NK-92 (cell line): ENCODE measurements around the gene KCNG1.

Experiments
- DNase-seq: peaks from one replicate; lab custom pipeline; 2025; ENCODE audit not compliant: unreplicated experiment; lab: John Stamatoyannopoulos, UW

Gene KCNG1

DNA sequence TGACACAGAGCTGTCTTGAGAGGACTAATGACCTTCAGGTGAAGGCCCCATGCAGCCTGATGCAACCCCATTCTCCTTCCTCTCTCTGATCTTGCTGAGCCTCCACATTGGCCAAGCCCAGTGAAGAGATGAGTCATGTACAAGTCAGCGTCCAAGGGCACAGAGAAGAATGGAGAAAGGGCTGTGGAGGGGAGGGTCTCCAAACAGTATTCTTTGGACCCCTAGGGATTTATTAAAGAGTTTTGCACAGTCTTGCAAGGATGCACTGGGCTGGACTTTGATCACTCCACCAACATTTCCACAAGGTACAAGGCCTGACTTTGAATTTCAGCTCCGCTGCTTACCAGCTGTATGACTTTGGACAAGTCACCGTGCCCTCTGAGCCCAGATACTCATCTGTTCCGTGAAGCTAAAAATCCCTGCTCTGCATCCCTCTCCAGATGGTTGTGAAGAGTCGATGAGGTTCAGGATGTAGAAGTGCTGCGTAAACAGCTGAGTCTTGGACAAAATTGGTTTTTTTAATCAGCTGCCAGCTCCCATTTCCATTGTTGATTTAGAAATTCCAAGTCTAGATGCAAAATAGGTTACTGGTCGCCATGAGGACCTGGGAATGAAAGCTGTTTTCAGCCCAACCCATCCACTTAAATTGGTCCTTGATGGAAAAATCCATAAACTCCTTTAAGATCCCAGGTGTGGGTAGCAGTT lies 14.1 kb upstream of the KCNG1 start:
- DNase-seq, result no peak

DNA sequence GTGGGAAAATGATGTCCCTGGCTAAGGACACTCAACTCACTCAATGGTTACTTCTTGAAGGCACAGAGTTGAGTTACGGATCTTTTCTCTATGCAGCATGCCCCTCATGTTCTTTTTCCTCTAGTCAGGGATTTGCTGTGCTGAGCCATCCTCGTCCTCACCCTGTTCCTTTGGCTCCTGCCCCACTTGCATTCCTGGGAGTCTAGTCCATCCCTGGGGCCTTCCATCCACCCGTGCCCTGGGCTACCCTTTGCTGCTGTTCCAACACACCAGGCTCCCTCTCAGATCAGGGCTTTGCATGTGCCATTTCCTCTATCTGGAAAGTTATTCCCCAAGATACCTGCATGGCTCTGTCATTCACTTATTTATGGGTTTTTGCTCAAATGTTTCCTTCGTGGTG lies 13.3 kb upstream of the KCNG1 start:
- no peak for DNase-seq

DNA sequence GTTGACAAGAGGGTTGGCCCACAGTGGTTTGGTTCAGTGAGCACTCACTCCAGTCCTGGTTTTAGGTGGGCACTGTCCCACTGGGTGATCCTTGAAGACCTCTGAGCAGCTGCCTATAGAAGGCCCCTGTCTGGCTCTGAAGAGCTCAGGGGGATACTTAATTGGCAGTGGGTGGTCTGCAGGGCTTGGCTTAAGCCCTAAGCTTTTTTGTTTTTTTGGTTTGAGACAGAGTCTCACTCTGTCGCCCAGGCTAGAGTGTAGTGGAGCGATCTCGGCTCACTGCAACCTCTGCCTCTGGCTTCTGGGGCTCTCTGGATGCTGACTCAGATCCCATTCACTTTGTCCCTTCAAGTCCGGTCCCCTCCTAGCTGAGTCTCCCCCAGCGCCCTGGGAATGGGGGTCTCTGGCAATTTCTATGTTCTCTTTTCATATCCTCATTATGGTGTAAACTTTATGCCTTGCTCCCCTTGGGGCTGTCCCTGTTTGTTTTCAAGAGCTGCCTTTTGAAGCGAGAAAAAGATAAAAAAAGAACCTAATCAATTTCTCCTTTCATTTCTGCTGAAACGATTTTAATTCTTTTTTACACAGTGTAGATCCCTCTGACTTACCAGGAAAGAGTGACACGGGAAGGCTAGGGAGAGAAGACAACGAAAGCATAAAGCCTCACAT lies 12.2 kb upstream of the KCNG1 start:
- DNase-seq, result no peak

DNA sequence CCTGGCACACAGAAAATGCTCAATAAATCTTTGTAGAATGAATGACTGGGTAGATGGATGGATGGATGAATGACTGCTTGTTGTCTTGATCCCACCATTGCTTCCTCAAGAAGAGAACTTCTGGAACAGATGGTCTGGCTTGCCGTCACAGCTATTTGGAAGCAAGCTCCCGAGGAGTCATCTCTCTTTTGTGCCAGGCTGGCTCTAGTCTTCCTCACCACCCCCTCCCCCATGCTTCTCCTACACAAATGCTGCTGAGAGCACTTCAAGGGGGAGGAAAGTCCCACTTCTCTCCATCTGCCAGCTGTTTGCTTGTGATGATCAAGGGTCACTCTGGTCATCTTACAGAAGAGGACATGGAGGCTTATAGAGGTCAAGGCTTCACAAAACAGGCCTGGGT lies 11.6 kb upstream of the KCNG1 start:
- no peak for DNase-seq

DNA sequence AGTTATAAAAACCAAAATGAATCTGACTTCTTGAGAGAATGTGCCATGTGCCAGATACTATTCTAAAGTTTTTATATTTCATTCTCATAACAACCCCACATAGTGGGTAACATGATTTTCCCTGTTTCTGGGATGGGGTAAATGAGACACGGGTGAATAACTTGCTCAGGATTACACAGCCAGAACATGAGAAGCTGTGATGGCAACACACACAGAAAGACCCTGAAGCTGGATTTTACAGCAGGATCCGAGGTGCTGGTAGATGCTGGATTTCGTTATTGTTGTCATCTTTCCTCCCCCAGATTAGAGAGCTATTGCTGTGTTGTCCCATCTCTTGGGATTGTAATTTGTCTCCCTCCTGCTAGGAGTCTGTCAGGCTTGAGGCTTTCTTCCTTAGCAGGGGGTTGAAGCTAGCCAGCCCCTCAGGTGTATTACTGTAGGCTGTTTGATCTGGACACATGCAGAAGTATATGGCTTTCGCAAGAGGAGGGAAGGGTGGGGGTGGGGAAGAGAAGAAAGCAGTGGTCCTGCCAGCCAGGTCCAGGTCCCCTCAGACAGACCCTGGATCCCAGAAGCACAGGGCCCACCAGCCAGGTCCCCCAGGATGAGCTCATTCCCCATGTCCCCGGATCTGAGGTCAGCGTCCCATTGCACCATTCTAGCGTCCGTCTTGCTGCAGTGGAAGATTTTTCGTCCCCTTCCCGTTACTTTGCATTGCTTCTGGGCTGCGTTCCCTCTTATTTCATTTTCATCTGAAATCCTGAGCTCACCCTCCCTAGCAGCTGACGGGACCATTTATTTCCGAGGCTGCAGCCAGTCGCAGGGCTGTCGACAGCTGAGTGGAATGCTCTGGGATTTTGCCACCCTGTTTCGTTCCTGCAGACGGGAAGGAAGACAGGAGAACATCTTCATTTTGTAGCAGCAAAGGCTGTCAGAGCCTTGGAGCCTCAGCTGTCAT lies 7.3 kb upstream of the KCNG1 start:
- no peak for DNase-seq

DNA sequence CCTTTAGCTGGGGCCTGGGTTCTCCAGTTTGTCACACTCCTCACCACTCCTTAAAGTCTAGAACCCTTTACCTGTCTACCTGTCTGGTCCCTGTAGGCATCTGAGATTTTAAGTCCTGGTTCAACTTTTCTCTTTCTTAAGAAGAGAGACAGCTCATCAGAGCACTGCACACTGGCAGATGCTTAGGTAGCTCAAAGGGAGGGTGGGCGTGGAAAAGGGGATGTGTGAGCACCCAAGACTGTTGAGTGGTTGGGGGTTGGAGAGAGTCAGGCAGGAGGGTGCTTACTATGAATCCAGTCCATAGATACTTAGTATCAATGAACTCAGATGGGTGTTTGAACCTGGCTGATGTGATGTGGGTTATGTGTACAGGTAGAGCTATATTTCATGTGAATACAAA lies 6.6 kb upstream of the KCNG1 start:
- no peak for DNase-seq

DNA sequence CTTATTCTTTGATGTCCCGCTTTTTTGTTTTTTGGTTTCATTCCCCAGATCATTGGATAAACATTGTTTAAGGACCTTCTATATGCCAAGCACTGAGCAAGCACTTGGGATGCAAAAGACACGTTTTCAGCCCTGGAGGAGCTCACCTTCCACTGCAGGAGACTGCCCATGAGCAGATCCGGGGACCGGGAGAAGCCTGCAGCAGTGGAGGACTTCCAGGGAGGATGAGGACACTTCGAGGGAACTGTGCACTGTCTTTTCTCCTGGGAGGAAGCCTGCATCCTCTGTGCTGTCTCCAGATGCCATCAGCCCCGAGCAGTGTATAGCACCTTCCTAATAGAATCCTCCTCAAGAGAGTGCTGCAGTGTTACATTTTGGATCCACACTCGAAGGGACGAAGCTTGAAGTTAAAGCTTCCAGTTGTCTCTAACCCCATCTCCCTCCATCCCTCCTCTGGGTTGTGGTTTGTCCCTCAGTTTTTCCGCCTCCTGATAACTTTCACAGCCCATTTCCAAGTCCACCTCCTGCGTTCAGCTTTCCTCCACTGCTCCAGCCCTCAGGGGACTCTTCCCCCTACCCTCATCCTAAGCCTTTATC lies 5.8 kb upstream of the KCNG1 start:
- no peak for DNase-seq

DNA sequence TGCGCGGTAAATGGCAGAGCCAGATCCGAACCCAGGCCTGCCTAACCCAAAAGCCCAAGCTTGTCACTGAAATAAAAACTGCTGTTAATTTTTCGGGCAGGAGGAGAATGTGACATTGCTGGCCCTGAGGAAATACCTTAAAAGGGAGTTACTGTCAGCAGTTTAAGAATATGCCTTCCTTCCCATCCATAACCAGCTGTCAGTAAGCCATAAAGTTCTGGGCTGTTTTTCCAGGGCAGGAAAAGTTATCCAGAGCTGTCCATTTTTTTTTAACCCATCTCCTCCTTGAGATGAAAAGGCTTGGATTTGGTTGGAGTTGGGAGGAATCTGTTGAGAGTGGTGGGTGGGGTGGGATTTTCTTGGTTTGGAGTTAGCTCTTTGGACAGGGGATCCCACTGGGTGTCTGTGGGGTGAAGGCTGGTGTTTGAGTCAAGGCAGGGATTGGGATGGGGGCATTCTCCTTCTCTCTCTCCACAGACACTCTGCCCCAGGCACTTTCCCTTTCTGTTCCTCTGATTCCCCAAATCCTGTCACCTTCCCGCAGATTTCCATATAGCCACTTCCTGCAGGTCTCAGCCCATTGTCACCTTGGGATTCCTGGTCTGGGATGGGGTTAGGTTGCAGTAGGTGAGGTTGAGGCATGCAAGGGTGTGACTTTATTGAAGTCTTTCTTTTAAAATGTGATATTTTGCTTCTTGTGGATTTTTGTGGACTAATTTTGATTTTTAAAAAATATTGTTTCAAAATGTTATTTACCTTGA lies 4.3 kb upstream of the KCNG1 start:
- DNase-seq, result no peak

DNA sequence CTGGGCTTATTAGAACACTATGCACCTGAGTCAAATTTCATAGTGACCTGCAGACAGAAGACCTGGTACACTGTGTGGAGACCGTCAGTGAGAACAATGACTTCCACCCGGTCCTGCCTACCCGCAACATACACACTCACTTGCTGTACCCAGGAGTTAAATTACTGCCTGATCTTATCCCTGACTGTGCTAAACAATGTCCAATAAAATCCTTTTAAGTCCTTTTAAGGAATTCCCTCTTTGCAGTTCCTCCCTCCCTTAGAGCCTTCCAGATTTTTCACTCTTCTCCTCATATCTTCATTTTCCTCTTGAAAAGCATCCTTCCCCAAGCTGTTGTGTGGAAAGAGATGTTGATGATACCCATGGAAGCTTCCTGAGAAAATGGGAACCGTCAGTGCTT lies 3.4 kb upstream of the KCNG1 start:
- no peak for DNase-seq

DNA sequence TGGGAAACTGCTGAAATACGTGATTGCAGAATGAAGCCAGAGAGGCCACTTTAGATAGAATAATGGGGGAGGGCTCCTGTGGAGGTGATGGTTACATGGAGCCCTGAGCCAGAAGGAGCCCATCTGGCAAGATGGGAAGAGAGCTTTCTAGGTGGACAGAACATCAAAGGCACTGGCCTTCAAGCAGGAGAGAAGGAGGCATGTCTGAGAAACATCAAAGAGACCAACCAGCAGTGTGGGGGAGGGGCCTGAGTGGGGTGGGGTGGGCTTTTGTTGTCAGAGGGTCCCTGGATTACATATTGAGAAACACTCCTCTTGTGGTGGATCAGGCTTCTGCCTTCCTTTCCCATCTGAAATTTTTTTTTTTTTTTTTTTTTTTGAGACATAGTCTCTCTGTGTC lies 1.9 kb upstream of the KCNG1 start:
- DNase-seq, result no peak

DNA sequence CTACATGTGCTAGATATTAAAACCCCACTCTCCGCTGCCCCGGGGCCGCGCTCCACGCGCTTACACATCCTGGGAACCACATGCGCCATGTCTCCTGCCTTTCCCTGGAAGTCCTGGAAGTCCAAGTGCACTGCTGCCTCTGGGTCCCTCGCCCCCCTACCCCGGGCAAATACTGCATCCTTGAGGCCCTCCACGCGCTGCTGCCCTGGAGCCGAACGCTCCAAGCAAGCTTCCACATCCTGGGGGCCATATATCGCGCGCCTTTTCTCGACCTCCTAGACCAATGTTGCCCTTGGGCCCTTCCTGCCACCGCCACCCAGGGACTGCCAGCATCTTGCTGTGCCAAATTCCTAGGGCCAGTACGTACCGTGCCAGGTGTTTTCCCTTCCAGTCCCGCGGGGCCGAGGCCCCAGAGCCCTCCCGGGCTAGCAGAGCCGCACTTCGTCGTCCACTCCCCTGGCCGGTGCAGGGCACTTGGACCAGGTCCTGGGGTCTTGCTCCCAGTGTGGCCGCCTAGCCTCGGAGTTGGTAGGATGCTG lies 779 bp upstream of the KCNG1 start:
- DNase-seq, result no peak

DNA sequence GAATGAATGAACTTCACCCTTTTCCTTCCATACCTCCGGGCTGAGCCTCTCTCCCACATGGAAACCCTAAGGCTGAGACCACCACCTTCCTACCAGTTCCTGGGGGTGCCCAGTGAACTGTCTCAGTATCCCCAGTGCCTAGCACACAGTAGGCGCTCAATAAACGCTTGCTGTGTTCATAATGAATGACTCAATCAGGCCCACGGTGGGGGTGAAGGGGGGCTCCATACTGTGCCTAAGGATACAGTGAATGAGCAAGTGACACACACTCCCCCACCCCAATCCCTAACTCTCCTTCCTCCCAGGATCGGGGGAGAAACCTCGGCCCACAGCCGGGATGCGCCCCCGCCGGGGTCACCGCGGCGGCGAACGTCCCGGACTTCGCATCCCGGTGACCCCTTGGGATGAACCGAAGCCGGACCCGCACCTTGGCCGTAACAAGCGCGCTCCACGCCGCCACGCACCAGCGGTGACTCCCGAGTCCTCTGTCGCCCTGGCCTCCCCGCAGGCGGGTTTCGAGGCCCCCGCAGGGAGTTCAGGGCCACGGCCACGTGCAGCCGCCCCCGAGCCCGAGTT lies 592 bp downstream of the KCNG1 start:
- no peak for DNase-seq

DNA sequence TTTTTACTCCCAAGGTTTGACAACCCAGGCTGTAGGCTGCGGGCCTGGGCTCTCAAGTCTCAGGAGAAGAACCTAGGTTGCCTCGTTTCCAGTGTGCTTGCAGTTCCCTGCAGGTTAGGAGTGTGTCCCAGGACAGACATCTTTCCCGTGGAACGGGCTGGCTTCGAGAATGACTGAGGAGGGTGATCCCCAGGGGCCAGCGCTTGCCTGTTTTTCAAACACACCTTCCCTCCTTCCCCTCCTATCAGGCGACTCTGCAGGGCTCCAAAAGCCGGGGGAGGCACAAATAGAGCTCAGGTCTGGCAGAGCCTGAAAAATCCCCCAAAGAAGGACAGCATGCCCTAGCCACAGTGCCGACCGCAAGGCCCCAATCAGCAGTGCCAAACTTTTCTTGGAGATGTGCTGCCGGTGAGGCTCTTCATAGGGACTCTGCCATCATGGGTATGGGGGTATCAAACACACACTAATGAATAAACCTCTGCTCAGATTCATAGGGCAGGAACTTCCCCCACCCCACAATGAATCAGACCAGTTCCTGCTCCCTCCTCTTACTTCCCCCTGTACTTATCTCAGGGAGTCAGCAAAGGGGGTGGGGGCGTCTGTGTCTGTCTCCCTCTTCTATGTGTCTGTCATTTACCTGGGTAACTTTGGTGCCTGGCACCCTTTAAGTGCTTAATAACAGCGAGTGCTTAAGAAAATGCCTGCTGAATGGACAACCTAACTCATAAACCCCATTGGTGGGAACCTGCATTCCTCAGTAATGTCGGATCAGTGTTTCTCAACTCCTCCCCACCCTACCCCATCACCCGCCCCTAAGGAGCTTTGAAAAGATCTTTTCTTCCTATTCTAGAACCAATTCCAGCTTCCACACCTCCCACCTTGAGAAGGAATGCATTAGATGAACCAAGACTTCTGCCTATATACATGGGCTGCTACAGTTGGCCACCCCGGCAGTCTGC lies 1.6 kb downstream of the KCNG1 start:
- no peak for DNase-seq

DNA sequence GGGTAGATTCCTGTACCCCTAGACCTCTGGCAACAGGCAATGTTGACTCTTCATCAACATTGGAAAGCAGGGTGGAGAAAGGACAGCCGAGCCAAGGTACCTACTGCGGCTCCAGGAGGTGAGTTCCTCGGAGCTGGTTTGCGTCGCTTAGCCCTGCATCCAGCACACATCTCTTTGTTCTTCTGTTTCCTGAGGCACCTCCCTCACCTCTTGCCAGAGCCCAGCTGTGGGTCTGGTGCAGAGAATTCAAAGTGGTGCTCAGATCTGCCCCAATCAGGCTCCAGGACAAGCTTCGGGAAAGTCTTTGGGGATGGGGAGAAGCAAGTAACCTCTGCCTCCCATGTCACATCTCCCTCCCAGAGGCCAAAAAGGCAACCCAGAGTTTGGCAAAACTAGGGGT lies 2.2 kb downstream of the KCNG1 start:
- no peak for DNase-seq

DNA sequence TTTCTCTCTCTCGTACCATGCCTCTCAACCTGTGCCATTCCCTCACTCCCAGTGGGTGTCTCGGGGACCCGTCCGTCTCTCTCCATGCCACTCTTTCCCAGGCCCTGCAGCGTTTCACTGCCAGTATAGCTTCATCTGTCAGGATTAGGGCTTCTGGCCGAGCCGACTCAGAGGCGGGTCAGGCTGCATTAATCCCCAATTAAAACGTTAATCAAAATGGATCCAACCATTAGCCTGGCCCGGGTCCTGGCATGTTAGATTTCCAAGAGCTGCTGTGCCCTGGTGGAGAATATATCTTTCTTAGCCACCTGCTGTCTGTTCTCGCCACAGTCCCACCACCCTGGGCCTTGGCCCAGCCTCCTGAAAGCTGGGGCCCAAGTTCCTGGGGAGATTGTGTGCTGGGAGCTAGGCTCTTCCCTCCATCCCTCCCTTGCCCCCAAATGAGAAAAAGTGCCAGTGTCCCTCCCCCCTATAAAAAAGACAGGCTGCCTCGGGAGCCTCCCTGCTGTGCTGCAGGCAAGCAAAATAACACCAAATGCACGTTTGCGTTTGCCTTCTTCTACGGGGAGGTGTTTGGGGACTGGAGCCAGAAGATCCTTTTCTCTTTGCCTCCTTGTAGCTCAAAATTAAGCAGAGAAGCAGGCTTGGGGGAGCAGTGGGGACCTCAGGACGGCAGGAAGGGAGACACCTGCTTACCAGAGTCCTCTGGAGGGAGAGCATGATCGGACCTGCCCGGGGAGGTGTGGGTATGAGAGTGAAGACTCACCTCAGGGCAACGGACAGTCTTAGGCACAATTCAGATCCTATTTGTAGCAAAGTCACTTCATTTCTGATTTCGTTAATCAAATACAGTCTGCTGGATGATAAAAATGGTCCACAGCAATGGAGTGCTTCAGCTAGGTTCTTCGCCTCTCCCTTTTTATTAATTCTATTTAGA lies 3.0 kb downstream of the KCNG1 start:
- DNase-seq, result no peak

DNA sequence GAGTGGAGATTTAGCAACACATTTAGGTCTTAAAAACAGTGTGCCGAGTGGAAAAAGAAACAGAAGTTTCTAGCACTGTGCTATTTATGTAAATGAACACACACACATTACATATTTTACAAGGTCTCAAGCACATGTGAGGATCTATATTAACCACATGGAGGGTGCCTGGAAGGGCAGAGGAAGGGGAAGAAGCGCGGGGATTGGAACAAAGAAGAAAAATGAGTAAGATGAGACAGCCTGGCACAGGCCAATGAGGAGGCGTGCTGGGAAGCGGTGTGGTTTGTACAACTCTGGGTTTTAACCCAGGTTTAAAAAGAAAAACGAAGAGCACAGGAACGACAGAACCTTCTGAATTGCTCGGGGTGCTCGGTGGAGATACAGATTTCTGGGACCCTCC lies 5.7 kb downstream of the KCNG1 start:
- DNase-seq, result no peak

DNA sequence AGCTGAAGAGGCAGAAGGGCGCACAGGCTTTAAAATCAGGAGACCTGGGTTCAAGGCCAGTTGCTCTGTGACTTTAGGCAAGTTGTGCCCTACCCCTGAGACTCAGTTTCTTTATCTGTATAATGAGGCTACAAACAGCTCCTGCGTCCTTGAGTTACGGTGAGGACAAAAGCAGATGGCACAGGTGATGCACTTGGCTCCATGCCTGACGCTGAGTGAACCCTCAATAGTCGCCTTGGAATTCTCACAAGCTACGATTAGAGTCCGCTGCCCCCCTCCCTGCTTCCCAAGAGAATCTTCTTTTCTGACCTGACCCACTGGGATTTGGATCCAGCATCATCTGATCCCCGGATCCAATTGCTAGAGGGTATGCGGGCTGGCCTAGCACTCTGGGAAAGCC lies 6.4 kb downstream of the KCNG1 start:
- no peak for DNase-seq
